22Rv1 (cell line): ENCODE measurements around the gene TMPRSS6.

Source experiments
- H3K27ac ChIP-seq: fragments of 450-650 bp; 2 replicates; pipeline ENCODE4 v1.5.1; 2017
- ZFX ChIP-seq: fragments of 450-650 bp; IDR thresholded peaks from 2 replicates; pipeline ENCODE4 v1.6.1; 2017; ENCODE audit warnings: antibody characterized with exemption, borderline replicate concordance
- TF ChIP-seq, protein P1 (sequence below): fragments of 450-650 bp; IDR thresholded peaks from 2 replicates; pipeline ENCODE4 v1.5.1; 2017; ENCODE audit warnings: mild to moderate bottlenecking

The TMPRSS6 gene

DNA sequence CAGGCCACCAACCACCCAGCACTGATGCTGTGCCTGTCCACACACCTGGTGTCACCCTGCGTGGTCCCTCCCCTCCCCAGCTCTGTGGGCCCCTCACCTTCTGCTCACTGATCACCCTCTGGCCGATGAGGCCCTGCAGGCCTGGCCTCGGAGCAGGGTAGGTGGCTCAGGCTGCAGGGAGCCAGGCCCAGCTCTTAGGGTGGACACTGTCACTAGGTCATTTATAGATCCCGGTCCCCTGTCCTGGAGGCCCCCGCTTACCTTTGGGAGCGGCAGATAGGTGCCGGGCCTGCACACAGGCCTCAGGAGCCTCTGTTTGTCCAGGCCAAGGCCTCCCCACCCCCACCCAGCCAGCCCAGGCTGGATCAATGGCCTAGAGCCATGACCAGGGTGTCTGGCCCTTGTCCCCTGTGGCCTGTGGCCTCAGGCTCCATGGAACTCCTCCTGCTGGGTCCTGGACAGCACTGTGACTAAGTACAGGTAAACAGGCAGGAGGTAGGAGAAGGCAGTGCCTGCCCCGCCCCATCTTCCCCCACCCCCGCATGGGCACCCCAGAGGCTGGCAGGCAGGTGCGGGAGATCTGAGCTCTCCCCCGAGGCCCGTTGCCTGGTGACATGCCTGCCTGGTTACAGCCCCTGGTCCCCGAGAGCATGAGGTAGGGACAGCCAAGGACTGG, at the start of gene TMPRSS6:
TSS of gene TMPRSS6 (minus strand) at position 472 of the 676 bp plus-strand sequence. CDS start 6,296 bp downstream, outside the sequence.
- TF ChIP-seq ZFX, result no peak
- TF ChIP-seq, protein P1, sequence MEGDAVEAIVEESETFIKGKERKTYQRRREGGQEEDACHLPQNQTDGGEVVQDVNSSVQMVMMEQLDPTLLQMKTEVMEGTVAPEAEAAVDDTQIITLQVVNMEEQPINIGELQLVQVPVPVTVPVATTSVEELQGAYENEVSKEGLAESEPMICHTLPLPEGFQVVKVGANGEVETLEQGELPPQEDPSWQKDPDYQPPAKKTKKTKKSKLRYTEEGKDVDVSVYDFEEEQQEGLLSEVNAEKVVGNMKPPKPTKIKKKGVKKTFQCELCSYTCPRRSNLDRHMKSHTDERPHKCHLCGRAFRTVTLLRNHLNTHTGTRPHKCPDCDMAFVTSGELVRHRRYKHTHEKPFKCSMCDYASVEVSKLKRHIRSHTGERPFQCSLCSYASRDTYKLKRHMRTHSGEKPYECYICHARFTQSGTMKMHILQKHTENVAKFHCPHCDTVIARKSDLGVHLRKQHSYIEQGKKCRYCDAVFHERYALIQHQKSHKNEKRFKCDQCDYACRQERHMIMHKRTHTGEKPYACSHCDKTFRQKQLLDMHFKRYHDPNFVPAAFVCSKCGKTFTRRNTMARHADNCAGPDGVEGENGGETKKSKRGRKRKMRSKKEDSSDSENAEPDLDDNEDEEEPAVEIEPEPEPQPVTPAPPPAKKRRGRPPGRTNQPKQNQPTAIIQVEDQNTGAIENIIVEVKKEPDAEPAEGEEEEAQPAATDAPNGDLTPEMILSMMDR, result no peak
- no peak within 1 kb of the TSS for H3K27ac ChIP-seq

DNA sequence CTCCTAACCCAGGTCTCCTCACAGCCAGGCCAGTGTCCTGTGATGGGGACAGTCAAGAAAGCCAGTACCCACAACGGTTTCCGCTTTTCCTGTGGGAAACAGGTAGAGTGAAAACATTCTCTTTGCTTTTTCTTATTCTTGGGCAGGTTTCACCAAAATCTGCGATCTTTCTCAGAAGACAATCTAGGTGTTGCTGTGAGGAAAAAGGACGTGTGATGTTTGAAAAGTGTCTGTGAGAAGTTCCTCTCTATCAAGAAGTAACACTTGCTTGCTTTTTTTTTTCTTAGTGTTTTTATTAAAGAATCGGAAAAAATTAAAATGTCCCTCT, 49.4 kb upstream of the TMPRSS6 start:
- H3K27ac ChIP-seq, result no peak overlapping the region
- TF ChIP-seq, protein P1, result no peak
- TF ChIP-seq ZFX, result no peak

DNA sequence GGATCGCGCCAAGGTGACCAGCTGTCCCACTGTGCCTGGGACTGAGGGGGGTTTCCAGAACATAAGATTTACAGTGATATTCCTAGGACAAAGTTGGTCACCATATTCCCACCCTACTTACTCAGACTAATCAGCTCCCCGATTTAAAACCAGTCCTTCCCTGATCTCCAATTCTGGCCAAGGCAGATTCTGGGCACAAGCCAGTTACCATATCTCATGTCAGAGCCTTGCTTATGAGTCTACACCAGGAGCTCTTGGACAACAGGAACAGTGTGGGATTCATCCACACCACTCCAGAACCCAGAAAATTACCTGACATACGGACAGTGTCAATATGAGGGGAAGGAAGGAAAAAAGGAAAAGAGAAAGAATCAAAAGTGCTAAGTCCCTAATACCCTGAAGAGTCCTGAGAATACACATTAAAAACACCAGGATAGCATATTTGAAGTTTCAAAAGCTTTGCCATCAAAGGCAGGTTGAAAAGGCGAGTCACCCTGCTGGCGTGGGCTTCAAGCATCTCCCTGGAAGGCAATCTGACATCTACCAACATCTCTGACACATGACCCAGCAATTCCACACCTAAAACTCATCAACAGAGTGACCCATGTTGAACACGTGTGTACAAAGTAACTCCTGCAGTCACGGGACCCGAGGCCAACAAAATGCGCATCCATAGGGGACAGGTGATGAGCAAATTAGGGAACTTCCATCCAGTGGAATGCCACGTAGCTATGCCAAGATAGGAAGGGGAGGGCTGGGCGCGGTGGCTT, 48.2 kb upstream of the TMPRSS6 start:
- no peak overlapping the region for H3K27ac ChIP-seq
- TF ChIP-seq, protein P1, result no peak
- no peak for TF ChIP-seq ZFX

DNA sequence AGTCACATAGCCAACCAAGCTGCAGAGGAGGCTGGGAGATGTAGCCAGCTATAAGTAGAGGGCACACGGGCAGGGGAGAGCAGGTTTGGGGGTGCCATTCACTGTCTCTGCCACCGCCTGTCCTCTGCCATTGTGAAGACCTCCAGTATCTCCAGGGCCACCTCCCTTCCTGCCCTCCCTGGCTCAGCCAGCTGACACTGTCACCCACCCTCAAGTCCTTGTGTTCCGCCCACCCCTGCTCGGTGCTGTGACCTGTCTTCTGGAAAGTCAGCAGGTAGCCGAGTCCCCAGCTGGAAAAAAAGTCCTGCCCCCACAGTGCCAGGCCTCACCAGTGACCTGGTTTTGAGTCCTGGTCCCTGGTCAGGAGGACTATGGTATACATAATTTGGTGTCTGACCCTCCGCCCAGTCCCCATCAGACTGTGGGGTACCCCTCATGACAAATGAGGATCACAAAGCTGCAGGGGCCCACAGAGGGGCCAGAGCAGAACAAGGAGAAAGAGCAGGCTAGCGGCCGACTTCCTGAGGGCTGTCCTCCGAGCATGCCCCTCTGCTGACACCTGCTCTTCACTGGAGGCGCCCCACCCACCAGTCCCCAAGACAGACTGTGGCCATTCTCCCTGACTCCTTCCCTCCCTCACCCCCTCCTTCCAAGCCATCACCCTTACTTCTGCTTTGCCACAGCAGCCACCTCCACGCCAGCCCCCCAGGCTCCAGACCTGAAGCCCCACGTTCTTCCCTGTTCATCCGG, 47.3 kb upstream of the TMPRSS6 start:
- TF ChIP-seq, protein P1, result no peak
- no peak overlapping the region for H3K27ac ChIP-seq

DNA sequence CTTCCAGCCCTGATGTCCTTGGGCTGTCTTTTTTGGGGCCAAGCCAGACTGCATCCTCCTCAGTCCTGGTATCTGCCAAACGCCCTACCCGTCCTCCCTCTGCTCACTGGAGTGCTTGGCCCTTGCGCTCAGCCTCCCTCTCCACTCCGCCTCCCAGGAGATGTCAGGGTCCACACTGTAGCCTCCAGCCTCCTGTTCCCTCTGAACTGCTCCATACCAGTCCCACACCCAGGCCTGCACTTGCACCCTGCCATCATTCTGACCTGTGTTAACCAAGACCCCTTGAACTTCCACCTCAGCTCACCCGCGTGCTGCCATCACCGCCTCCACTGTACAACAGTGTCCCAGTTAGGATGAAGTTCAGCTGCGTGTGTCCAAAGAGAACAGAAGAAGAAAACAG, 46.5 kb upstream of the TMPRSS6 start:
- TF ChIP-seq, protein P1, result no peak
- TF ChIP-seq ZFX, result no peak
- H3K27ac ChIP-seq, result no peak overlapping the region

DNA sequence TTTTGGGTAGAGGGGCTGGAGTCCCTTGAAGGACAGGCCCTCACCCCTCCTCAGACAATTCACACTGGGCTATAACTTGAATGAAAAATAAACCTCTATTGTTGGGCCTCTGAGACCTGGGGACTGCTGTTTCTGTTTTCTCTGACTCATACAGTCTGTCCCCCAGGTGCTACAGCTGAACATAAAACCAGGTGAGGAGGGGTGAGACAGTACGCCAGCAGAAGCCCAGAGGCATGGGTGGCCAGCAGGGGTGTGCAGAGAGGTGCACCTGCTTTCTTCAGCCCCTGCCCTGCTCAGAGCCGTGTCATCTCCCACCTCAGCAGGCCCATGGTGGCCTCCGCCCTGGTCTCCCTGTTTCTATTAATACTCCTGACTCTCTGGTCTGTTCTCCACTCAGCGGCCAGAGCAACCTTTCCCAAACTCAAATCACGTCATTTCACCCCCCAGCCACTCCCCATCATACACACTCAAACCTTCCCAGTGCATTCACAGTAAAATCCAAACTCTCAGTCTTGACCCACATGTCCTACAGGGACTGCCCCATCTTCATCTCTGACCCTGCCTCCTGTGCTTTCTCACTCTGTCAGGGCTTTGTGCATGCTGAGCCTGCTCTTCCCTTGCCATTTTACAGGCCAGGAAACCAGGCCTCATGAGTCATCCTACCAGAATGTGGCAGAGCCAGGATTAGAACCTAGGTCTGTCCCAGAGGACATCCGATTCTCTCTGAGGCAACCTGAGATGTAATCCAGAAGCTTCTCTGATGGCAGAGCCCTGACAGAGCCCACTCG, 45.6 kb upstream of the TMPRSS6 start:
- TF ChIP-seq ZFX, result no peak
- TF ChIP-seq, protein P1, result no peak

More for the DNA sequence above, 45.6 kb upstream of the TMPRSS6 start:
- no peak overlapping the region for H3K27ac ChIP-seq
